ENCODE measurements around the gene DCAF17.
"Not testable (repeated sequence)": the region's sequence is repeated elsewhere in the genome, so short reads cannot be mapped to it uniquely, and the experiment has no call there.

DCAF17 gene

DNA sequence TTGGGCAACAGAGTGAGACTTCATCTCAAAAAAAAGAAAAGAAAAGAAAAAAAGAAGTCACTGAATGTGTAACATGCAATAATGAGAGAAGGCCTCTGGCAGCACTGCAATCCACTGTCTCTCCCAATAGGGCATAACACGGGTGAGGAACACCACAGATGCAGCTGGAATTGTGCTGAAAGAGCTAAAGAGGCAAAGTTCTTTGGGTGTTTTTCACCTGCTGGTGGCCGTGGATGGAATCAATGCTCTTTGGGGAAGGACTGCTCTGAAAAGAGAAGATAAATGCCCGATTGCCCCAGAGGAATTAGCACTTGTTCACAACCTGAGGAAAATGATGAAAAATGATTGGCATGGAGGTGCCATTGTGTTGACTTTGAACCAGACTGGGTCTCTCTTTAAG, 57.3 kb downstream of the DCAF17 start:
- DNase-seq, result no peak
- TF ChIP-seq GATA1 (IDR thresholded peaks at IDR 0.05; ENCODE audit: low read depth, low read length) (no peak), POLR2A (IDR thresholded peaks at IDR 0.05; ENCODE audit: low read length) (no peak)

DNA sequence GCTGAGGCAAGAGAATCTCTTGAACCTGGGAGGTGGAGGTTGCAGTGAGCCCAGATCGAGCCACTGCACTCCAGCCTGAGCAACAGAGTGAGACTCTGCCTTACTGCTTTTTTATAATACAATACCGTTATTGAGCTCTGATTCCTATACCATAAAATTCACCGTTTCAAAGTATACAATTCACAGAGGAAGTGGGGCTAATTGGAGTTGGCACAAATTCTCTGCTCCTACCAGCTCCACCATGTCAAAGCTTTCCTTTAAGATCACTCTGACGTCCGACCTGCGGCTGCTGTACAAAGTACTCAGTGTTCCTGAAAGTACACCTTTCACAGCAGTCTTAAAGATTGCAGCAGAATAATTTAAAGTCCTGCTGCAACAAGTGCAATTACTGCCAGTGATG, 58.6 kb downstream of the DCAF17 start:
- no peak for DNase-seq
- TF ChIP-seq POLR2A (IDR thresholded peaks at IDR 0.05; ENCODE audit: low read length) (no peak), GATA1 (IDR thresholded peaks at IDR 0.05; ENCODE audit: low read depth, low read length) (no peak)

GRCh38 chr2:171497664-171498063, 63.6 kb downstream of the DCAF17 start:
- not testable (repeated sequence) for DNase-seq

- DNase-seq, result no peak
- TF ChIP-seq POLR2A (IDR thresholded peaks at IDR 0.05; ENCODE audit: low read length) (no peak), GATA1 (IDR thresholded peaks at IDR 0.05; ENCODE audit: low read depth, low read length) (no peak)
Observed at GRCh38 chr2:171505374-171505773, 71.3 kb downstream of the DCAF17 start.

GRCh38 chr2:171509945-171510731, 76.1 kb downstream of the DCAF17 start:
- no peak for DNase-seq
- TF ChIP-seq GATA1 (IDR thresholded peaks at IDR 0.05; ENCODE audit: low read depth, low read length) (no peak), POLR2A (IDR thresholded peaks at IDR 0.05; ENCODE audit: low read length) (no peak)

- no peak for TF ChIP-seq GATA1 (IDR thresholded peaks at IDR 0.05; ENCODE audit: low read depth, low read length)
- TF ChIP-seq POLR2A (IDR thresholded peaks at IDR 0.05; ENCODE audit: low read length), result no peak
Observed at GRCh38 chr2:171512014-171512413, 78.0 kb downstream of the DCAF17 start.

DNA sequence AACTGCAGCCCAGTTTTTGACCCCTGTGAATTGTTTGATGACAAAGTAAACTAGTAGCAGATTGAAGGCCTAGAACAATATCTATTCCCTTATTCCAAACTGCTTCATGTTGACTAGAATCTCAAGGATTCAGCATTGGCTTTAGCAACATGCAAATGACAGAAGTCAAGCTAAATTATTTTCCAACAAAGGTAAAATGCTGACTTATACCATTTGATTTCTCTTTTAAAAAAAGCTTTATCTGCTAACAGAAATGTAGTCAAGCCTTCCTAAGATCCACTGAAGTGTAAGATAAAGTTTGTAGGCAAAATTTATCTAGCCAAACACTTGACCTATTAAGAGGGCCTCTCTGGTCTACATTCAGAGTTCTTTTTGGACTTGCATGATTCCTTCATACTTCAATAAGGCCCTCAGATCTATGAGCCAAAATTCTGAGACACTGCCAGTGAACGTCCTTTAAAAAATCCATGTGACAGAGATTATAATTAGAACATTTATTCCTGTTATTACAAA, 78.7 kb downstream of the DCAF17 start:
- peak; percentile 39 to 65 for DNase-seq
- no peak for TF ChIP-seq GATA1 (IDR thresholded peaks at IDR 0.05; ENCODE audit: low read depth, low read length)
- TF ChIP-seq POLR2A (IDR thresholded peaks at IDR 0.05; ENCODE audit: low read length), result no peak

More at GRCh38 chr2:171512014-171512413, 78.0 kb downstream of the DCAF17 start:
- peak in 1 of 2 experiments; percentile 30 for DNase-seq

DNA sequence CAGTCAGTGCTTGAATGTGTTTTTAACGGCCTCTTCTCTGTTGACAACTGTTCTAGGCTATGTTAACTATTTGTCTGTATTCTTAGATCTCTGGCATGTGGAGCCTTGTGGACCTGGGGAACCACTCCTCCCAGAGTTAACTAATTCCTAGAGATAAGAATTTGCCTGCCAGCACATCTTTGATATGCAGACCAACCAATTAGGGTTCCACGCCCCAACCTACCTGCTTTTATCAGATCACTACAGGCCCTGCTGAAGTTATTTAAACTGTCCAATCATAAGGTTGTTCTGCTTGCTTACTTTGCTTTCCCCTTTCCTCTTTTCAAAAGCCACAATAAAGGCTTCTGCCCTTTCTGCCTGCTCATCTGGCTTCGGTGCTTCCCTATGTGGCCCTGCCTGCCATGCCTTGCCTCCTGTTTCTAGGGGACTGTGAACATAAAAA, 79.7 kb downstream of the DCAF17 start:
- DNase-seq, result peak; percentile 65 to 90
- TF ChIP-seq POLR2A (IDR thresholded peaks at IDR 0.05; ENCODE audit: low read length) (peak; percentile 22), GATA1 (IDR thresholded peaks at IDR 0.05; ENCODE audit: low read depth, low read length) (no peak)

GRCh38 chr2:171514908-171515582, 81.0 kb downstream of the DCAF17 start:
- TF ChIP-seq POLR2A (IDR thresholded peaks at IDR 0.05; ENCODE audit: low read length), result no peak
- TF ChIP-seq GATA1 (IDR thresholded peaks at IDR 0.05; ENCODE audit: low read depth, low read length), result no peak
- peak; percentile 45 to 72 for DNase-seq

- TF ChIP-seq POLR2A (IDR thresholded peaks at IDR 0.05; ENCODE audit: low read length), result no peak
- TF ChIP-seq GATA1 (IDR thresholded peaks at IDR 0.05; ENCODE audit: low read depth, low read length), result no peak
- DNase-seq, result peak in 1 of 2 experiments; percentile 17
Observed at GRCh38 chr2:171515672-171516298, 81.8 kb downstream of the DCAF17 start.

GRCh38 chr2:171516793-171517192, 82.8 kb downstream of the DCAF17 start:
- no peak for DNase-seq
- TF ChIP-seq GATA1 (IDR thresholded peaks at IDR 0.05; ENCODE audit: low read depth, low read length), result no peak
- TF ChIP-seq POLR2A (IDR thresholded peaks at IDR 0.05; ENCODE audit: low read length), result no peak

- TF ChIP-seq GATA1 (IDR thresholded peaks at IDR 0.05; ENCODE audit: low read depth, low read length) (no peak), POLR2A (IDR thresholded peaks at IDR 0.05; ENCODE audit: low read length) (no peak)
Observed at GRCh38 chr2:171520471-171520870, 86.4 kb downstream of the DCAF17 start.

GRCh38 chr2:171521361-171522051, 87.5 kb downstream of the DCAF17 start:
- peak; percentile 74 to 88 for DNase-seq
- TF ChIP-seq GATA1 (IDR thresholded peaks at IDR 0.05; ENCODE audit: low read depth, low read length) (no peak), POLR2A (IDR thresholded peaks at IDR 0.05; ENCODE audit: low read length) (no peak)

More at GRCh38 chr2:171520471-171520870, 86.4 kb downstream of the DCAF17 start:
- DNase-seq, result peak; percentile 15 to 25

All from erythroblast (primary cell).